ENCODE results near the gene ELOVL5.
A peak's percentile ranks its signal among the peaks of the same experiment; 100 is the strongest.

The ELOVL5 gene

GRCh38 chr6:53359095-53359842 lies 10.5 kb upstream of the ELOVL5 start:
- Histone ChIP-seq H3K36me3 (ENCODE audit: insufficient read depth) (no peaks in the 10 kb centered on the region), H3K4me3 (IDR thresholded peaks at IDR 0.05; ENCODE audit: insufficient read depth, low read depth, low read length) (no peak overlapping the region), H3K9ac (peak overlapping the region; percentile 97), H4K20me1 (ENCODE audit: insufficient read depth) (no peaks in the 10 kb centered on the region), H3K27ac (peak overlapping the region; percentile 97), H3K4me1 (ENCODE audit: low read depth, poor library complexity, severe bottlenecking) (peaks cover 46% of the 10 kb centered on the region), H3K4me2 (peak overlapping the region; percentile 98), H2AFZ (ENCODE audit: low read depth) (peak overlapping the region; percentile 93), H3K27me3 (ENCODE audit: insufficient read depth, low read depth) (no peaks in the 10 kb centered on the region), H3K79me2 (ENCODE audit: insufficient read depth, low read depth) (no peaks in the 10 kb centered on the region)
- TF ChIP-seq CTCF (conservative IDR thresholded peaks at IDR 0.05; ENCODE audit: low read depth, low read length) = no peak

GRCh38 chr6:53358440-53359094 lies 9.8 kb upstream of the ELOVL5 start:
- H3K79me2 ChIP-seq (ENCODE audit: insufficient read depth, low read depth) = no peaks in the 10 kb centered on the region
- TF ChIP-seq CTCF (conservative IDR thresholded peaks at IDR 0.05; ENCODE audit: low read depth, low read length) = no peak
- peaks cover 46% of the 10 kb centered on the region for H3K4me1 ChIP-seq (ENCODE audit: low read depth, poor library complexity, severe bottlenecking)
- peak overlapping the region; percentile 98 for H3K4me2 ChIP-seq
- peak overlapping the region; percentile 97 for H3K27ac ChIP-seq
- H3K4me3 ChIP-seq (IDR thresholded peaks at IDR 0.05; ENCODE audit: insufficient read depth, low read depth, low read length) = no peak overlapping the region
- H3K36me3 ChIP-seq (ENCODE audit: insufficient read depth) = no peaks in the 10 kb centered on the region
- no peaks in the 10 kb centered on the region for H4K20me1 ChIP-seq (ENCODE audit: insufficient read depth)
- peak overlapping the region; percentile 97 for H3K9ac ChIP-seq
- H3K27me3 ChIP-seq (ENCODE audit: insufficient read depth, low read depth) = no peaks in the 10 kb centered on the region
- peak overlapping the region; percentile 93 for H2AFZ ChIP-seq (ENCODE audit: low read depth)

- Histone ChIP-seq H2AFZ (ENCODE audit: low read depth) (peak overlapping the region; percentile 93; the same call in 1 of the 2 replicates), H3K9ac (peak overlapping the region; percentile 97; the same call in 1 of the 2 replicates), H3K4me3 (IDR thresholded peaks at IDR 0.05; ENCODE audit: insufficient read depth, low read depth, low read length) (no peak overlapping the region), H3K4me1 (ENCODE audit: low read depth, poor library complexity, severe bottlenecking) (peaks cover 46% of the 10 kb centered on the region), H3K36me3 (ENCODE audit: insufficient read depth) (no peaks in the 10 kb centered on the region), H4K20me1 (ENCODE audit: insufficient read depth) (no peaks in the 10 kb centered on the region), H3K4me2 (peak overlapping the region; percentile 98), H3K79me2 (ENCODE audit: insufficient read depth, low read depth) (no peaks in the 10 kb centered on the region), H3K27ac (no peak overlapping the region), H3K27me3 (ENCODE audit: insufficient read depth, low read depth) (no peaks in the 10 kb centered on the region)
- TF ChIP-seq CTCF (conservative IDR thresholded peaks at IDR 0.05; ENCODE audit: low read depth, low read length) = no peak
These were observed 9.0 kb upstream of the ELOVL5 start for GRCh38 chr6:53357576-53358360.

GRCh38 chr6:53353624-53354023 lies 4.9 kb upstream of the ELOVL5 start:
- no peak overlapping the region for H3K4me3 ChIP-seq (IDR thresholded peaks at IDR 0.05; ENCODE audit: insufficient read depth, low read depth, low read length)
- no peak overlapping the region for H3K4me2 ChIP-seq
- no peaks in the 10 kb centered on the region for H3K27me3 ChIP-seq (ENCODE audit: insufficient read depth, low read depth)
- H3K27ac ChIP-seq = no peak overlapping the region
- peaks cover 19% of the 10 kb centered on the region for H3K4me1 ChIP-seq (ENCODE audit: low read depth, poor library complexity, severe bottlenecking)
- H2AFZ ChIP-seq (ENCODE audit: low read depth) = no peak overlapping the region
- H3K79me2 ChIP-seq (ENCODE audit: insufficient read depth, low read depth) = no peaks in the 10 kb centered on the region; the same call in 1 of the 2 replicates
- TF ChIP-seq CTCF (conservative IDR thresholded peaks at IDR 0.05; ENCODE audit: low read depth, low read length) = no peak
- H4K20me1 ChIP-seq (ENCODE audit: insufficient read depth) = no peaks in the 10 kb centered on the region
- H3K9ac ChIP-seq = no peak overlapping the region
- H3K36me3 ChIP-seq (ENCODE audit: insufficient read depth) = no peaks in the 10 kb centered on the region

All from KMS-11 (cell line).